ENCODE results near the gene OR1A2. TPM values are rescaled to one million over a fixed set of nuclear protein-coding genes. Genes with fewer than 3 reads are reported as not detected.

The OR1A2 gene
- total and polyA plus RNA-seq, 2 of the 13 experiments (the other 11 are each of a cell fraction or from before 2014, with no cell fraction given), result not detected

Other genes with a start within 250 kb of the OR1A2 start
- not detected in 2 replicates for gene OR1D5, start 133.9 kb upstream of the OR1A2 start, total RNA-seq (2016; rRNA removed; fragmentation: Illumina TruSeq; extraction: Trizol)
- not detected in 2 replicates for gene OR1D5, start 133.9 kb upstream of the OR1A2 start, polyA plus RNA-seq (2011; rRNA removed)
- not detected in 2 replicates for gene OR1D2, start 93.1 kb upstream of the OR1A2 start, total RNA-seq (2016; rRNA removed; fragmentation: Illumina TruSeq; extraction: Trizol)
- gene OR1D2, start 93.1 kb upstream of the OR1A2 start, polyA plus RNA-seq (2011; rRNA removed), result not detected in 2 replicates
- gene OR1G1, start 70.0 kb upstream of the OR1A2 start, total RNA-seq (2016; rRNA removed; fragmentation: Illumina TruSeq; extraction: Trizol), result not detected in 2 replicates
- gene OR1G1, start 70.0 kb upstream of the OR1A2 start, polyA plus RNA-seq (2011; rRNA removed), result not detected in 2 replicates
- gene OR1A1, start 10.1 kb downstream of the OR1A2 start, total RNA-seq (2016; rRNA removed; fragmentation: Illumina TruSeq; extraction: Trizol), result not detected in 2 replicates
- gene OR1A1, start 10.1 kb downstream of the OR1A2 start, polyA plus RNA-seq (2011; rRNA removed), result not detected in 2 replicates
- gene OR3A1, start 100.8 kb downstream of the OR1A2 start, total RNA-seq (2016; rRNA removed; fragmentation: Illumina TruSeq; extraction: Trizol), result not detected in 2 replicates
- not detected in 2 replicates for gene OR3A1, start 100.8 kb downstream of the OR1A2 start, polyA plus RNA-seq (2011; rRNA removed)
- not detected in 2 replicates for gene OR3A2, start 188.8 kb downstream of the OR1A2 start, total RNA-seq (2016; rRNA removed; fragmentation: Illumina TruSeq; extraction: Trizol)
- not detected in 2 replicates for gene OR3A2, start 188.8 kb downstream of the OR1A2 start, polyA plus RNA-seq (2011; rRNA removed)
- not detected in 2 replicates for gene OR1E1, start 200.9 kb downstream of the OR1A2 start, total RNA-seq (2016; rRNA removed; fragmentation: Illumina TruSeq; extraction: Trizol)
- not detected in 2 replicates for gene OR1E1, start 200.9 kb downstream of the OR1A2 start, polyA plus RNA-seq (2011; rRNA removed)
- gene OR3A3, start 213.9 kb downstream of the OR1A2 start, total RNA-seq (2016; rRNA removed; fragmentation: Illumina TruSeq; extraction: Trizol), result not detected in 2 replicates
- gene OR3A3, start 213.9 kb downstream of the OR1A2 start, polyA plus RNA-seq (2011; rRNA removed), result not detected in 2 replicates
- gene OR1E2, start 236.3 kb downstream of the OR1A2 start, total RNA-seq (2016; rRNA removed; fragmentation: Illumina TruSeq; extraction: Trizol), result not detected in 2 replicates
- not detected in 2 replicates for gene OR1E2, start 236.3 kb downstream of the OR1A2 start, polyA plus RNA-seq (2011; rRNA removed)

Measured in HepG2 (cell line).